ENCODE results near the gene FBXO34.

- no peak for TF ChIP-seq TCF12 (IDR thresholded peaks at IDR 0.05; ENCODE audit: low read depth)
- no peak for TF ChIP-seq FOXM1 (IDR thresholded peaks at IDR 0.05; ENCODE audit: borderline replicate concordance, low read depth)
- TF ChIP-seq TEAD4 (IDR thresholded peaks at IDR 0.05), result no peak
- TF ChIP-seq YY1 (IDR thresholded peaks at IDR 0.05; ENCODE audit: low read depth), result no peak
- no peak for TF ChIP-seq CEBPB (IDR thresholded peaks at IDR 0.05)
- TF ChIP-seq TAF1 (IDR thresholded peaks at IDR 0.05; ENCODE audit: low read depth), result no peak
- no peak for TF ChIP-seq EP300 (IDR thresholded peaks at IDR 0.05; ENCODE audit: borderline replicate concordance)
- TF ChIP-seq, protein P1, sequence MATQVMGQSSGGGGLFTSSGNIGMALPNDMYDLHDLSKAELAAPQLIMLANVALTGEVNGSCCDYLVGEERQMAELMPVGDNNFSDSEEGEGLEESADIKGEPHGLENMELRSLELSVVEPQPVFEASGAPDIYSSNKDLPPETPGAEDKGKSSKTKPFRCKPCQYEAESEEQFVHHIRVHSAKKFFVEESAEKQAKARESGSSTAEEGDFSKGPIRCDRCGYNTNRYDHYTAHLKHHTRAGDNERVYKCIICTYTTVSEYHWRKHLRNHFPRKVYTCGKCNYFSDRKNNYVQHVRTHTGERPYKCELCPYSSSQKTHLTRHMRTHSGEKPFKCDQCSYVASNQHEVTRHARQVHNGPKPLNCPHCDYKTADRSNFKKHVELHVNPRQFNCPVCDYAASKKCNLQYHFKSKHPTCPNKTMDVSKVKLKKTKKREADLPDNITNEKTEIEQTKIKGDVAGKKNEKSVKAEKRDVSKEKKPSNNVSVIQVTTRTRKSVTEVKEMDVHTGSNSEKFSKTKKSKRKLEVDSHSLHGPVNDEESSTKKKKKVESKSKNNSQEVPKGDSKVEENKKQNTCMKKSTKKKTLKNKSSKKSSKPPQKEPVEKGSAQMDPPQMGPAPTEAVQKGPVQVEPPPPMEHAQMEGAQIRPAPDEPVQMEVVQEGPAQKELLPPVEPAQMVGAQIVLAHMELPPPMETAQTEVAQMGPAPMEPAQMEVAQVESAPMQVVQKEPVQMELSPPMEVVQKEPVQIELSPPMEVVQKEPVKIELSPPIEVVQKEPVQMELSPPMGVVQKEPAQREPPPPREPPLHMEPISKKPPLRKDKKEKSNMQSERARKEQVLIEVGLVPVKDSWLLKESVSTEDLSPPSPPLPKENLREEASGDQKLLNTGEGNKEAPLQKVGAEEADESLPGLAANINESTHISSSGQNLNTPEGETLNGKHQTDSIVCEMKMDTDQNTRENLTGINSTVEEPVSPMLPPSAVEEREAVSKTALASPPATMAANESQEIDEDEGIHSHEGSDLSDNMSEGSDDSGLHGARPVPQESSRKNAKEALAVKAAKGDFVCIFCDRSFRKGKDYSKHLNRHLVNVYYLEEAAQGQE (IDR thresholded peaks at IDR 0.05; ENCODE audit: low read depth), result no peak
- TF ChIP-seq RAD21 (IDR thresholded peaks at IDR 0.05; ENCODE audit: low read depth), result no peak
- TF ChIP-seq EGR1 (IDR thresholded peaks at IDR 0.05), result no peak
- TF ChIP-seq CREB1 (IDR thresholded peaks at IDR 0.05; ENCODE audit: low read depth), result no peak
- no peak for TF ChIP-seq NFIC (IDR thresholded peaks at IDR 0.05)
- TF ChIP-seq, protein P2, sequence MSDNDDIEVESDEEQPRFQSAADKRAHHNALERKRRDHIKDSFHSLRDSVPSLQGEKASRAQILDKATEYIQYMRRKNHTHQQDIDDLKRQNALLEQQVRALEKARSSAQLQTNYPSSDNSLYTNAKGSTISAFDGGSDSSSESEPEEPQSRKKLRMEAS (IDR thresholded peaks at IDR 0.05), result no peak
These were observed 128.0 kb downstream of the FBXO34 start for GRCh38 chr14:55399183-55399582.

All from Ishikawa (cell line).